Activated T-helper 1 cell treated with anti-CD3 and anti-CD28 coated beads, Interleukin-12 subunit alpha, Interleukin-12 subunit beta, Interleukin-2, Interleukin-4 antibody, amounts not matched to agents 30 ng/mL and 10 ng/mL and 1 ng/mL, durations not matched to agents 14 hours and 24 hours and 36 hours (primary cell): ENCODE results near the gene NR1H2. TPM values are rescaled to one million over a fixed set of nuclear protein-coding genes. Genes with fewer than 3 reads are reported as not detected.
"Not testable (repeated sequence)": the region's sequence is repeated elsewhere in the genome, so short reads cannot be mapped to it uniquely, and the experiment has no call there.

Source experiments
- DNase-seq: peaks from one replicate; pipeline ENCODE4 v3.0.0; 2021; ENCODE audit warnings: low spot score
- H3K27ac Mint-ChIP-seq: one replicate; pipeline ENCODE4 v1.8.0; 2021; ENCODE audit warnings: mild to moderate bottlenecking, mixed read lengths
- H3K27me3 Mint-ChIP-seq: one replicate; pipeline ENCODE4 v1.8.0; 2022; ENCODE audit warnings: mild to moderate bottlenecking, moderate library complexity, mixed read lengths; ENCODE audit not compliant: insufficient read depth
- H3K36me3 Mint-ChIP-seq: one replicate; pipeline ENCODE4 v1.8.0; 2021; ENCODE audit warnings: low read depth, mixed read lengths
- H3K4me1 Mint-ChIP-seq: one replicate; pipeline ENCODE4 v1.8.0; 2021; ENCODE audit warnings: low read depth, mixed read lengths
- H3K4me3 Mint-ChIP-seq: one replicate; pipeline ENCODE4 v1.8.0; 2021; ENCODE audit warnings: mild to moderate bottlenecking, moderate library complexity, mixed read lengths
- H3K9me3 Mint-ChIP-seq: one replicate; pipeline ENCODE4 v1.8.0; 2021; ENCODE audit warnings: mixed read lengths
- intact Hi-C: fragments of 100-400 bp; cut with micrococcal nuclease; formaldehyde crosslinking; loops from one replicate; pipeline ENCODE4 v1.15.1; 2024
- total RNA-seq: library from RNA; stranded (reverse); gene quantifications from 2 replicates; pipeline ENCODE4 v1.2.3, GENCODE V29; 2022

Gene NR1H2
- total RNA-seq, 1 donor from 2014 or later: 84.8 TPM

DNA sequence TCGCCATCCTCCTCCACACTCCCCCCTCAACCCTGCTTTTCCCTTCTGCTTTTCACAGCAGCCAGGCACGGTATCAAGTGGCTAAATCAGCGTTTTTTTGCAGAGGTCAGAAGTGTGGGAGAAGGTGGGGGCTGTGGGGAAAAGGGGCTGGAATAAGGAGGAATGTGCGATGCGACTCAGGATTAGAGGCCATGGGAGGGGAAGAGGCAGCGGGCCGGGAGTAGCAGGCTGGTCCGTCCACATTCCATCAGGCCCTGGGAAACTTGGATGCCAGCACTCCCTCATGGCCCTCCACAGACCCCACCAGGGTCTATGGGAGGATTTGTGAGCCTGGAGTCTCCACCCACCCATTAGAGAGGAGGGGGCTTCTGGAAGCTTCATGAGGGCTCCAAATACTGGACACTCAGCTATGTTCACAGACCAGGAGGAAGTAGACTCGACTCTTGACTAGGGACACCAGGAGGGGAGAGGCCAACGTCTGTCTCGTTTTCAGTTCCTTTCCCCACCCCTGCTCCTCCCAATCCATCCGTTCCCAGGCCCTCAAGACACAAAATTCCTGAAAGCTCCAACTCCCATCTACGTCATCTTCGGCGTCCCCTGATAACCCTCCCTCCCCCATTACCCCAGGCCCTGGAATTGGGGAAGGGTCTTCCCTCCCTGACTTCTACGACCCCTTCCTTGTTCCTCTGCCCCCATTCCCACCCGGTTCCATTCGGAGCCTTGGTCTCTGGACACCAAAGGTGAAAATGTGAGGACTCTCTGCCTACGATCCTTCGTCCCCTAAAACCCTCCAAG lies 43.8 kb upstream of the NR1H2 start:
- peaks cover 5% of the 10 kb centered on the region for H3K27me3 Mint-ChIP-seq
- peaks cover 65% of the 10 kb centered on the region for H3K4me1 Mint-ChIP-seq
- DNase-seq: no peak
- H3K9me3 Mint-ChIP-seq: peaks cover 4% of the 10 kb centered on the region
- H3K4me3 Mint-ChIP-seq: peak overlapping the region; percentile 82
- peak overlapping the region; percentile 93 for H3K27ac Mint-ChIP-seq
- intact Hi-C loops: loop anchor here (1.0 to 2.0 kb wide), 5 partner anchors 14 to 179 kb away; partner anchors contain the start of genes JOSD2, NR1H2 and POLD1
- peaks cover 9% of the 10 kb centered on the region for H3K36me3 Mint-ChIP-seq

DNA sequence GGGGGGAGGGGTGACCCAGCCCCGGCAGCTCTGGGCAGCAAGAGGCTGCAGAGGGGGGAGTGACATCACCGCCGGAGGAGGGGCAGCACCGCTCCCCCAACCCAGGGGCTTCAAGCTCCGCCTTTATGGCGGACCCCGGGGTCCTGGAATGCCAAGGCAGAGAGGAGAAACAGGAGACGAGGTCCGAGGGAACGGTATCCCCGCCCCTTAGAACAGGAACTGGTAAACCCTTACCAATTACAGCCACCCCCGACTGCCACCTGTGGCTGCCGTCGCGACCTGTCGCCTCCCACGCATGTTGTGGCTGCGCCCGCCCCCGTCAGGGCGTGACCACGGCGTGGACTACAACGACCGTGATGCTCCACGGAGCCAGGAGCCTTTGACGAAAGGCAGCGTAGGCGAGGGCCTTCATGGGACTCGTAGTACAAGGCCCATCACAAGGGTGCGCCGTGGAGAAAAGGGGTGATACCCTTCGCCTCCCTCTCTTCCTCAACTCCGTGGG lies 43.0 kb upstream of the NR1H2 start:
- Mint-ChIP-seq H3K4me1 (peaks cover 60% of the 10 kb centered on the region), H3K27me3 (no peaks in the 10 kb centered on the region), H3K36me3 (peaks cover 10% of the 10 kb centered on the region), H3K27ac (peak overlapping the region; percentile 97), H3K9me3 (peaks cover 4% of the 10 kb centered on the region), H3K4me3 (peak overlapping the region; percentile 82)
- DNase-seq: peak; percentile 94
- intact Hi-C loops: loop anchor here (1.0 to 2.0 kb wide), 5 partner anchors 14 to 178 kb away; partner anchors contain the start of genes JOSD2, NR1H2 and POLD1

GRCh38 chr19:50333737-50334617 lies 42.3 kb upstream of the NR1H2 start:
- intact Hi-C loops: loop anchor here (1.0 to 2.0 kb wide), 5 partner anchors 13 to 177 kb away; partner anchors contain the start of genes JOSD2, NR1H2 and POLD1
- no peaks in the 10 kb centered on the region for H3K27me3 Mint-ChIP-seq
- H3K4me3 Mint-ChIP-seq: peak overlapping the region; percentile 82
- peaks cover 4% of the 10 kb centered on the region for H3K9me3 Mint-ChIP-seq
- H3K36me3 Mint-ChIP-seq: peaks cover 12% of the 10 kb centered on the region
- DNase-seq: peak; percentile 85
- peaks cover 60% of the 10 kb centered on the region for H3K4me1 Mint-ChIP-seq
- peak overlapping the region; percentile 97 for H3K27ac Mint-ChIP-seq

- H3K4me3 Mint-ChIP-seq: peak overlapping the region; percentile 82
- peaks cover 59% of the 10 kb centered on the region for H3K4me1 Mint-ChIP-seq
- peaks cover 12% of the 10 kb centered on the region for H3K36me3 Mint-ChIP-seq
- no peak for DNase-seq
- peaks cover 4% of the 10 kb centered on the region for H3K9me3 Mint-ChIP-seq
- intact Hi-C loops: no loop called here
- no peaks in the 10 kb centered on the region for H3K27me3 Mint-ChIP-seq
- peak overlapping the region; percentile 62 for H3K27ac Mint-ChIP-seq
Observed at GRCh38 chr19:50334741-50335421, 41.4 kb upstream of the NR1H2 start.

DNA sequence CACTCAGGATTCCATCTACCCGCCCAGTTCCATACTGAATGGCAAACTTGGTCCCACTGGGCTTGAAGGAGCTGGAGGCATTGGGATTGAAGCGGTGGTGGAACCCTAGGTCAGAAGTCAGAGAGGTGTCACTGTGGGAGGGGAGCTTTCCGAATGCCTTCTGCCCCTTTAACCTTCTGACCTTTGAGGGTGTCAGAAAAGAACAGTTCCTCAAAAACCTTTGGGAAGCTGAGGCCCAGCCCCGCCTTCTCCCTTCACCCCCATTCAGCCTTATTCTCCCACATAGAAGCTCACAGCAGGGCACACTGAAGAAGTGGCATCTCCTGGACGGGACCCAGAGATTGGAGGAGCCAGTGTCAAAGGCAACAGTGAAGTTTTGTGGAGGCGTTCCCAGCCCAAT lies 39.2 kb upstream of the NR1H2 start:
- H3K4me3 Mint-ChIP-seq: not testable (repeated sequence)

GRCh38 chr19:50340331-50340730 lies 35.9 kb upstream of the NR1H2 start:
- DNase-seq: no peak
- Mint-ChIP-seq H3K4me3 (no peak overlapping the region), H3K27me3 (no peaks in the 10 kb centered on the region), H3K36me3 (peaks cover 15% of the 10 kb centered on the region), H3K4me1 (peaks cover 35% of the 10 kb centered on the region), H3K9me3 (peaks cover 1% of the 10 kb centered on the region), H3K27ac (no peak overlapping the region)
- intact Hi-C loops: no loop called here

More for the DNA sequence above, 39.2 kb upstream of the NR1H2 start:
- Mint-ChIP-seq H3K4me1 (peaks cover 52% of the 10 kb centered on the region), H3K36me3 (peaks cover 15% of the 10 kb centered on the region)
- H3K27ac Mint-ChIP-seq, DNase-seq, H3K27me3 Mint-ChIP-seq, H3K9me3 Mint-ChIP-seq, intact Hi-C loops: not testable (repeated sequence)

GRCh38 chr19:50341091-50341564 lies 35.1 kb upstream of the NR1H2 start:
- H3K4me1 Mint-ChIP-seq: peaks cover 29% of the 10 kb centered on the region
- no peaks in the 10 kb centered on the region for H3K27me3 Mint-ChIP-seq
- intact Hi-C loops: no loop called here
- H3K27ac Mint-ChIP-seq: peak overlapping the region; percentile 48
- no peak overlapping the region for H3K4me3 Mint-ChIP-seq
- H3K9me3 Mint-ChIP-seq: no peaks in the 10 kb centered on the region
- DNase-seq: no peak
- H3K36me3 Mint-ChIP-seq: peaks cover 14% of the 10 kb centered on the region

GRCh38 chr19:50344661-50345318 lies 31.5 kb upstream of the NR1H2 start:
- H3K9me3 Mint-ChIP-seq: no peaks in the 10 kb centered on the region
- intact Hi-C loops: no loop called here
- peak overlapping the region; percentile 32 for H3K4me3 Mint-ChIP-seq
- H3K36me3 Mint-ChIP-seq: peaks cover 8% of the 10 kb centered on the region
- no peaks in the 10 kb centered on the region for H3K27me3 Mint-ChIP-seq
- H3K4me1 Mint-ChIP-seq: peaks cover 40% of the 10 kb centered on the region
- peak overlapping the region; percentile 43 for H3K27ac Mint-ChIP-seq
- DNase-seq: no peak

- peak overlapping the region; percentile 66 for H3K4me3 Mint-ChIP-seq
- H3K27me3 Mint-ChIP-seq, H3K36me3 Mint-ChIP-seq, DNase-seq, H3K9me3 Mint-ChIP-seq: not testable (repeated sequence)
- H3K27ac Mint-ChIP-seq: peak overlapping the region; percentile 83
- H3K4me1 Mint-ChIP-seq: peaks cover 27% of the 10 kb centered on the region
- intact Hi-C loops: loop anchor here (2.0 kb wide), 1 partner anchor 14 kb away; no protein-coding TSS in a partner anchor
Observed at GRCh38 chr19:50347089-50347581, 29.1 kb upstream of the NR1H2 start.

GRCh38 chr19:50349277-50350057 lies 26.8 kb upstream of the NR1H2 start:
- Mint-ChIP-seq H3K36me3 (peaks cover 2% of the 10 kb centered on the region), H3K27me3 (no peaks in the 10 kb centered on the region), H3K27ac (no peak overlapping the region), H3K9me3 (no peaks in the 10 kb centered on the region), H3K4me1 (peaks cover 22% of the 10 kb centered on the region), H3K4me3 (no peak overlapping the region)
- no peak for DNase-seq
- intact Hi-C loops: no loop called here

GRCh38 chr19:50352242-50352641 lies 24.0 kb upstream of the NR1H2 start:
- Mint-ChIP-seq H3K36me3 (no peaks in the 10 kb centered on the region), H3K27me3 (no peaks in the 10 kb centered on the region), H3K4me1 (peaks cover 9% of the 10 kb centered on the region), H3K9me3 (no peaks in the 10 kb centered on the region), H3K4me3 (no peak overlapping the region), H3K27ac (no peak overlapping the region)
- intact Hi-C loops: no loop called here
- DNase-seq: no peak
